Measurements from ENCODE around the gene AFF2.

- TF ChIP-seq CTCF (IDR thresholded peaks at IDR 0.05), result no peak
- TF ChIP-seq POLR2A (IDR thresholded peaks at IDR 0.05), result no peak
These were observed 476.4 kb downstream of the AFF2 start for GRCh38 chrX:148976571-148977400.
